HG02852 (cell line): ENCODE results near the gene KRTAP20-3.

Source experiments
- ATAC-seq: cut with Tn5 transposase; IDR thresholded peaks from one replicate; pipeline ENCODE4 v1.9.1; 2021; ENCODE audit warnings: mild to moderate bottlenecking, moderate library complexity; ENCODE audit not compliant: unreplicated experiment

Gene KRTAP20-3

GRCh38 chr21:30680586-30680985 is 37.9 kb downstream of the KRTAP20-3 start:
- ATAC-seq = no peak

DNA sequence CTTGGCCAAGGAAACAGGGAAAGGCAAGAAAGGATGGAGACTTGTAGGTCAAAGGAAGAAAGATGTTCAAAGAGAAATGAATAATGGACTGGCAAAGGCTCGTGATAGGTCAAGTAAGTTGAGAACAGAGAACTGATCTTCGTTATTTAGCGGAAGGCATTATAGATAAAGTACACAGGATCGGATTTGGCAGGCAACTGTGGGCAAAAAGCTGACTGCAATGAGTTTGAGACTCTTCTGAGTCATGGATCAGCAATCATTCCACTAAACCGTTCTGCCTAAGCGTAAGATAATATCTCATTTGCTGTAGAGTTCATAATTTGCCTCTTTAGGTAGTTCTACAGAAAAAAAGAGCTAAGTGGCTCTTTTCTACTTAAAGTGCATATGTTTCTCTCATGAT is 41.8 kb downstream of the KRTAP20-3 start:
- no peak for ATAC-seq

- no peak for ATAC-seq
These were observed 47.2 kb downstream of the KRTAP20-3 start for GRCh38 chr21:30689822-30690221.
